Caco-2 (cell line): ENCODE data around the gene PHLDA2. TPM values are rescaled to one million over a fixed set of nuclear protein-coding genes. Genes with fewer than 3 reads are reported as not detected.
"Not testable (repeated sequence)": the region's sequence is repeated elsewhere in the genome, so short reads cannot be mapped to it uniquely, and the experiment has no call there.

ENCODE experiments used
- BruUV-seq: library from RNA; stranded (reverse); fragments of 400-500 nt; replicated peaks from 2 replicates; lab custom pipeline; 2021; lab: Mats Ljungman, UMichigan
- CTCF ChIA-PET: fragments of 300-600 bp; sonication (Branson Sonifier 250); formaldehyde crosslinking; loops from one replicate; lab custom pipeline; 2022; ENCODE audit warnings: antibody characterized with exemption; lab: Charles Lee
- POLR2A ChIA-PET: fragments of 300-600 bp; sonication (Branson Sonifier 250); formaldehyde crosslinking; loops from one replicate; lab custom pipeline; 2022; ENCODE audit warnings: antibody characterized with exemption; lab: Charles Lee
- DNase-seq, 2 experiments: peaks; one replicate each; pipeline versions ENCODE4 v3.0.0 to v3.0.0-alpha.2; 2020 to 2022
- H3K27me3 ChIP-seq: replicated peaks from 2 replicates; pipeline ENCODE4 v1.6.0; 2011; ENCODE audit warnings: low read length; ENCODE audit not compliant: control insufficient read depth, insufficient read depth
- H3K36me3 ChIP-seq: 2 replicates; pipeline ENCODE4 v1.5.1; 2011; ENCODE audit warnings: low read length; ENCODE audit not compliant: control insufficient read depth, insufficient read depth
- H3K4me1 ChIP-seq: fragments of 250-450 bp; sonication (Bioruptor Pico); 2 replicates; pipeline ENCODE4 v1.5.1; 2020; ENCODE audit warnings: mild to moderate bottlenecking
- H3K4me3 ChIP-seq: 2 replicates; pipeline ENCODE4 v1.5.1; 2011; ENCODE audit warnings: low read depth, mild to moderate bottlenecking, control low read depth, low read length
- H3K9me3 ChIP-seq: fragments of 250-450 bp; sonication (Bioruptor Pico); 2 replicates; pipeline ENCODE4 v1.5.1; 2020; ENCODE audit warnings: mild to moderate bottlenecking, moderate library complexity
- H3K27ac Mint-ChIP-seq: one replicate; pipeline ENCODE4 v1.8.0; 2022; ENCODE audit warnings: mixed read lengths; ENCODE audit not compliant: unreplicated experiment
- H3K27me3 Mint-ChIP-seq: one replicate; pipeline ENCODE4 v1.8.0; 2022; ENCODE audit warnings: mixed read lengths; ENCODE audit not compliant: insufficient read depth, unreplicated experiment
- H3K36me3 Mint-ChIP-seq: one replicate; pipeline ENCODE4 v1.8.0; 2022; ENCODE audit warnings: mild to moderate bottlenecking, mixed read lengths; ENCODE audit not compliant: insufficient read depth, unreplicated experiment
- H3K4me1 Mint-ChIP-seq: one replicate; pipeline ENCODE4 v1.8.0; 2022; ENCODE audit warnings: low read depth, mixed read lengths; ENCODE audit not compliant: unreplicated experiment
- H3K4me3 Mint-ChIP-seq: one replicate; pipeline ENCODE4 v1.8.0; 2022; ENCODE audit warnings: mild to moderate bottlenecking, moderate library complexity, mixed read lengths; ENCODE audit not compliant: unreplicated experiment
- H3K9me3 Mint-ChIP-seq: one replicate; pipeline ENCODE4 v1.8.0; 2022; ENCODE audit warnings: mixed read lengths; ENCODE audit not compliant: unreplicated experiment
- CTCF ChIP-seq, 2 experiments: fragments of 200-600 bp in 1 of 2; IDR thresholded peaks; 1 replicate in 1 of 2; 2 replicates in 1 of 2; pipeline versions ENCODE4 v1.5.1 to v1.8.0; 2011 to 2022; ENCODE audit warnings: antibody characterized with exemption in 1 of 2, control low read depth in 1 of 2, inconsistent platforms in 1 of 2, low read depth in 1 of 2, low read length in 1 of 2, mild to moderate bottlenecking in 1 of 2, moderate library complexity in 1 of 2; ENCODE audit not compliant: insufficient read depth in 1 of 2, severe bottlenecking in 1 of 2, unreplicated experiment in 1 of 2
- intact Hi-C: fragments of 100-400 bp; cut with micrococcal nuclease; formaldehyde crosslinking; loops from one replicate; pipeline ENCODE4 v1.10.0; 2022; ENCODE audit not compliant: unreplicated experiment
- total RNA-seq: library from RNA; stranded (reverse); gene quantifications from 2 replicates; pipeline ENCODE4 v1.2.3, GENCODE V29; 2022

PHLDA2 gene
- total RNA-seq, 1 experiment from 2014 or later, result 19.1 TPM

- Histone ChIP-seq H3K9me3 (peaks cover 3% of the 10 kb centered on the region; the same call in 1 of the 2 replicates), H3K4me1 (peaks cover 44% of the 10 kb centered on the region), H3K36me3 (no peaks in the 10 kb centered on the region; the same call in 1 of the 2 replicates), H3K4me3 (no peak overlapping the region), H3K27me3 (no peaks in the 10 kb centered on the region)
- peaks cover 28% of the 10 kb centered on the region for H3K36me3 Mint-ChIP-seq
- no peaks in the 10 kb centered on the region for H3K27me3 Mint-ChIP-seq
- H3K4me1 Mint-ChIP-seq, result peaks cover 36% of the 10 kb centered on the region
- POLR2A ChIA-PET, result no interaction called here
- no TSS peak for BruUV-seq
- H3K27ac Mint-ChIP-seq, result no peak overlapping the region
- CTCF ChIA-PET, result no interaction called here
- TF ChIP-seq CTCF (IDR thresholded peaks at IDR 0.05; ENCODE audit: insufficient read depth in 1 of 2, low read depth in 1 of 2, low read length in 1 of 2, severe bottlenecking in 1 of 2, unreplicated experiment in 1 of 2), result no peak
- H3K9me3 Mint-ChIP-seq, result peaks cover 18% of the 10 kb centered on the region
- H3K4me3 Mint-ChIP-seq, result no peak overlapping the region
- DNase-seq, result no peak
- intact Hi-C loops, result no loop called here
Observed at GRCh38 chr11:2908130-2908529, 21.1 kb downstream of the PHLDA2 start.

GRCh38 chr11:2905299-2905698 lies 23.9 kb downstream of the PHLDA2 start:
- peaks cover 32% of the 10 kb centered on the region for H3K4me1 ChIP-seq
- H3K36me3 ChIP-seq, H3K4me3 Mint-ChIP-seq, H3K27me3 ChIP-seq, H3K9me3 ChIP-seq, BruUV-seq, H3K4me3 ChIP-seq, CTCF ChIA-PET, POLR2A ChIA-PET, intact Hi-C loops, H3K27ac Mint-ChIP-seq, H3K27me3 Mint-ChIP-seq, DNase-seq: not testable (repeated sequence)
- Mint-ChIP-seq H3K36me3 (peaks cover 15% of the 10 kb centered on the region), H3K9me3 (peaks cover 18% of the 10 kb centered on the region), H3K4me1 (peaks cover 18% of the 10 kb centered on the region)

- no peaks in the 10 kb centered on the region; the same call in 1 of the 2 replicates for H3K36me3 ChIP-seq
- peaks cover 32% of the 10 kb centered on the region for H3K4me1 ChIP-seq
- no peak for DNase-seq
- Mint-ChIP-seq H3K27me3 (no peaks in the 10 kb centered on the region), H3K27ac (peak overlapping the region; percentile 81), H3K4me3 (peak overlapping the region; percentile 76), H3K4me1 (peaks cover 18% of the 10 kb centered on the region), H3K36me3 (peaks cover 15% of the 10 kb centered on the region), H3K9me3 (peaks cover 18% of the 10 kb centered on the region)
- no TSS peak for BruUV-seq
- no peak for TF ChIP-seq CTCF (IDR thresholded peaks at IDR 0.05; ENCODE audit: insufficient read depth in 1 of 2, low read depth in 1 of 2, low read length in 1 of 2, severe bottlenecking in 1 of 2, unreplicated experiment in 1 of 2)
- no peak overlapping the region; the same call in none of the 2 replicates for H3K4me3 ChIP-seq
- CTCF ChIA-PET, result interaction anchor here (1.2 to 1.6 kb wide), 2 partner anchors 16 to 25 kb away, joined by 4 to 16 read pairs; partner anchors contain the start of gene PHLDA2
- peaks cover 3% of the 10 kb centered on the region; the same call in 1 of the 2 replicates for H3K9me3 ChIP-seq
- intact Hi-C loops, result no loop called here
- no peaks in the 10 kb centered on the region for H3K27me3 ChIP-seq
- POLR2A ChIA-PET, result interaction anchor here (2.9 kb wide), 1 partner anchor 25 kb away, joined by 16 read pairs; the partner anchor contains the start of gene PHLDA2
Observed at GRCh38 chr11:2904153-2905052, 24.8 kb downstream of the PHLDA2 start.
